NCI-H1436 treated with DMSO at 0.1 percent for 48 hours (cell line): ENCODE data around the gene SPATA45.
"Not testable (repeated sequence)": the region's sequence is repeated elsewhere in the genome, so short reads cannot be mapped to it uniquely, and the experiment has no call there.

ENCODE experiments used
- DNase-seq: peaks from one replicate; lab custom pipeline; 2025; lab: John Stamatoyannopoulos, UW

SPATA45 gene

DNA sequence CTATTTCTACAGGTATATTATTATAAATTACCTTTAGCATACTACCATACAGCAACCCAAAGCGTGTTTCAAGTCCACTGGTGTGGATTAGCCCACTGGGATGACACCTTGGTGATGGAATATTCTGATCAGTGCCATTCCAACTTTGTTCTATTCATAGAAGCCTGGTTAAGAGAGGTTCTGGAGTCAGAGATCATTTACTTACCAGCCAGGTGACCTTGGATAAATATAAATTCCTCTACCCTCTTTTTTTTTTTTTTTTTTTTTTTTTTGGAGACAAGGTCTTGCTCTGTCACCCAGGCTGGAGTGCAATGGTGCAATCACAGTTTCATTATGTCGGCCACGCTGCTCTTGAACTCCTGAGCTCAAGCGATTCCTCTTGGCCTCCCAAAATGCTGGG is at the start of gene SPATA45:
TSS of gene SPATA45 (minus strand) at position 101 of the 400 bp plus-strand sequence. CDS start 11,500 bp downstream, outside the sequence.
- DNase-seq = no peak

DNA sequence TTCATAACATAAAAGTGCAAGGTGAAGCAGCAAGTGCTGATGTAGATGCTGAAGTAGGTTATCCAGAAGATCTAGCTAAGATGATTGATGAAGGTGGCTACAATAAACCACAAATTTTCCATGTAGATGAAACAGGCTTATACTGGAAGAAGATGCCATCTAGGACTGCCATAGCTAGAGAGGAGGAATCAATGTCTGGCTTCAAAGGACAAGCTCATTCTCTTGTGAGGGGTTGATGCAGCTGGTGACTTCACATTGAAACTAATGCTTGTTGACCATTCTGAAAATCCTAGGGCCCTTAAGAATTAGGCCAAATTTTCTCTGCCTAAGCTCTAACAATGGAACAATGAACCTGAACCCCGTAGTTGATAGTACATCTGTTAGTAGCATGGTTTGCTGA is 44.7 kb upstream of the SPATA45 start:
- no peak for DNase-seq

- no peak for DNase-seq
Observed at GRCh38 chr1:212884592-212884991, 37.1 kb upstream of the SPATA45 start.

GRCh38 chr1:212879947-212880690 is 32.7 kb upstream of the SPATA45 start:
- no peak for DNase-seq

GRCh38 chr1:212878418-212878817 is 31.0 kb upstream of the SPATA45 start:
- DNase-seq = no peak

- no peak for DNase-seq
Observed at GRCh38 chr1:212873518-212873917, 26.1 kb upstream of the SPATA45 start.

DNA sequence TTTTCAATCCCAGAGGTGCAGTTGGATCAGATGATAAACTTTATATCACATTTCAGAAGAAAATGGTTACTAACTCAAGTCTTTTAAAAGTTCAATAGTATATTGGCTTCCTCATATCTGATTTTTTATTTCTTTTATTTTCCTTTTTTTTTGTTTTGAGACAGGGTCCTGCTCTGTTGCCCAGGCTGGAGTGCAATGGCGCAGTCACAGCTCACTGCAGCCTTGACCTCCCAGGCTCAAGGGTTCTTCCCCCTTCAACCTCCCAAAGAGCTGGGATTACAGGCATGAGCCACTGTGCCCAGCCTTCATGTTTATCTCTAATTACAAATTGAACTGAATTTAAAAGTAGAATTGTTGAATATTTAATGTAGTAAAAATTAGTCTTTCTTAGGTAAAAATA is 24.5 kb upstream of the SPATA45 start:
- DNase-seq = no peak

DNA sequence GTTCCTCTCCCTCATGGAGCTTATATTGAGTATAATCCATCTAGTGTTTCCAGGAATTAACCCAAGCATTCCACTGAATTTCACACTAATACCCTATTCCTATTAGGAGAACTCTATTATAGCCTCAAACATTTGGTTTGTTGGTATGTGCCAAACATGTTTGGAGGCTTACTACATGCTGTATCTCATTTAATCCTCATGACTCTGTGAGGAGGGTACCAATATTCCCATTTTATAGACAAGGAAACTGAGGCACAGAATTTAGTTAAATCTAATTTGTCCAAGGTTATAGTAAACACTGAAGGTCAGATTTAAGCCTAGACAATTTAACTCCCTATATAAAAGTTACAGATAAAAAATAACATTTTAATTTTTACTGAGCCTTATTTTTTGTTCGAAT is 19.7 kb upstream of the SPATA45 start:
- DNase-seq = no peak

GRCh38 chr1:212864201-212864600 is 16.8 kb upstream of the SPATA45 start:
- DNase-seq = no peak

DNA sequence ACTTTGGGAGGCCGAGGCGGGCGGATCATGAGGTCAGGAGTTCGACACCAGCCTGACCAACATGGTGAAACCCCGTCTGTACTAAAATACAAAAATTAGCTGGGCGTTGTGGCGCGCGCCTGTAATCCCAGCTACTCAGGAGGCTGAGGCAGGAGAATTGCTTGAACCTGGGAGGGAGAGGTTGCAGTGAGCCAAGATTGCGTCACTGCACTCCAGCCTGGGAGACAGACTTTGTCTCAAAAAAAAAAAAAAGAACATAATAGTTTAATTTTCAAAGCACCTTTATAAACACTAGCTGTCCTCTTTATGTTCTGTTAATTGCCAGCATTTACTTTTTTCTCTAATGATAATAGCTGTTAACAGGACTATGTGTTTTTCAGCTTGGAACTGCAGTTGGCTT is 15.9 kb upstream of the SPATA45 start:
- DNase-seq = not testable (repeated sequence)

- DNase-seq = no peak
Observed at GRCh38 chr1:212862111-212862690, 14.8 kb upstream of the SPATA45 start.

GRCh38 chr1:212860713-212861581 is 13.5 kb upstream of the SPATA45 start:
- no peak for DNase-seq

DNA sequence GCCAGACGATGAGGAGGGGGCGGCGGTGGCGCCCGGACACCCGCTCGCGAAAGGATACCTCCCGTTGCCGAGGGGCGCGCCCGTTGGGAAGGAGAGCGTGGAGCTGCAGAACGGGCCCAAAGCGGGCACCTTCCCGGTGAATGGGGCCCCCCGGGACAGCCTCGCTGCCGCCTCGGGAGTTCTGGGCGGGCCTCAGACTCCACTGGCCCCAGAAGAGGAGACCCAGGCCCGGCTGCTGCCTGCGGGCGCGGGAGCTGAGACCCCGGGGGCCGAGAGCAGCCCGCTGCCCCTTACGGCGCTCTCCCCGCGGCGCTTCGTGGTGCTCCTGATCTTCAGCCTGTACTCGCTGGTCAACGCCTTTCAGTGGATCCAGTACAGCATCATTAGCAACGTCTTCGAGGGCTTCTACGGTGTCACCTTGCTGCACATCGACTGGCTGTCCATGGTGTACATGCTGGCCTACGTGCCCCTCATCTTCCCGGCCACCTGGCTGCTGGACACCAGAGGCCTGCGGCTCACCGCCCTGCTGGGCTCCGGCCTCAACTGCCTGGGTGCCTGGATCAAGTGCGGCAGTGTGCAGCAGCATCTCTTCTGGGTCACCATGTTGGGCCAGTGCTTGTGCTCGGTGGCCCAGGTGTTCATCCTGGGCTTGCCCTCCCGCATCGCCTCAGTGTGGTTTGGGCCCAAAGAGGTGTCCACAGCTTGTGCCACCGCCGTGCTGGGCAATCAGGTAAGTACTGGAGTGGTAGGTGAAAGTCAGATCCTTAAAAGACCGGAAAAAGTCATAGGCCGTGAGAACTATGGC is 11.2 kb upstream of the SPATA45 start:
- no peak for DNase-seq

DNA sequence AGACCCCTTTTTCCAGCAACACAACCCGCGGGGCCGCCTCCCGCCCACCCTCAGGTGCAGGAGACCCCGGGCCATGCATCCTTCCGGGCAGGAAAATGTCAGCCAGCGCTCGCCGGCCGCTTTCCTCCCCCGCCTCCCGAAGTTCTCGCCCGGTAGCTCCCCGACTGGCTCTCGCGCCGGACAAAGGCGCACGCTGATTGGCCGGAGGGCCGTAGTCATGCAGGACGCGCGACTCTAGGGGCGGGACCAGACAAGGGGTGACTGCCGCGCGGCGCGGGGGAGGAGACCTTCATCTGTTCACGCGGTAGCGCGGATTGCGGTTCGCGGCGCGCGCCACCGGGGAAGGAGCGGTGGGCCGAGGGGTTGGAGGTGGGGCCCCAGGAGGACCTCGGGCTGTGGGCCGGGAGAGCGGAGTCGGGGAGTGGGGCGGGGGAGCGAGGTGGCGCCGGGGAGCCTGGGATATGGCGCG is 10.6 kb upstream of the SPATA45 start, which contains the start of gene FLVCR1:
TSS of gene FLVCR1 (plus strand) at position 284 of the 469 bp plus-strand sequence. CDS start at position 462, 178 bp downstream.
- peak; percentile 86 for DNase-seq

- DNase-seq = no peak
Observed at GRCh38 chr1:212856755-212857154, 9.3 kb upstream of the SPATA45 start.

DNA sequence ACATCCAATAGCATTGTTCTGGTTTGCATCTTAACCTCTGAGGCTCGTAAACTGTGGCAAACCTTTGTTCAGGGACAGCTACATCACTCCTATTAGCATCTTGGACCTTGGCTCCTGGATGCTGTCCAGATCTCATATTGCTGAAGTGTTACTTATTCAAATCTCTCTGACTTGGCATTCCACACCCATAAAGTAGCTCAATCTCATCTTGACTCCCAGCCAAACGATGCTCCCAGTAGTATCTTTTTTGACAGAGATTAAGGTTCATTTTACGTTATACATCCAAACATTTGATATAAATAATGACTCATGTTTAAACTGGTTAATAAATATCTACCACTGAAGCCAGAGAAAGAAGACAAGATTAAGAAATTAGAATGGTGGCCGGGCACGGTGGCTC is 6.2 kb upstream of the SPATA45 start:
- no peak for DNase-seq

DNA sequence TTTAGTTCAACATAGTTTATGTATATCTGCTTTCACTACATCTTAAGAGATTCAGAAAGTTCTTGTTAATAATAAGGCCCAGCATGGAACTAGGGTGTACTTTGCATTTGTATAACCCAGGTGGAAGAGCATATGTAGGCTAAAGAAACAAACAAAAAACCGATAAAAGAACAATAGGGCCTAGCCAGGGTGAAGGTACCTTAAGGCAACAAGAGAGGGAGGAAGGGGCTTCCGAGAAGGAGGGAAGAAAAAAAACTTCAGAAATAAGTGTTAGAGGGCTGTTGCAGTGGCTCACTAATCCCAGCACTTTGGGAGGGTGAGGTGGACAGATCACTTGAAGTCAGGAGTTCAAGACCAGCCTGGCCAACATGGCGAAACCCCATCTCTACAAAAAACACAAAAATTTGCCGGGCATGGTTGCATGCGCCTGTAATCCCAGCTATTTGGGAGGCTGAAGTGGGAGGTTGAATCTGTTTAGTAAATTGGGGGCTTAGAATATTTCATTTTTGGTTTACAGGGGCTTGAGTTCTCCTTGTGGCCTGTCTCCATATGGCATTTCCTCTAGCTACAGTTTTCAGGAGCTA is 4.7 kb upstream of the SPATA45 start:
- DNase-seq = no peak

- DNase-seq = not testable (repeated sequence)
Observed at GRCh38 chr1:212844521-212844920, 2.9 kb downstream of the SPATA45 start.

- no peak for DNase-seq
Observed at GRCh38 chr1:212838145-212838544, 9.3 kb downstream of the SPATA45 start.

- DNase-seq = not testable (repeated sequence)
Observed at GRCh38 chr1:212833211-212834207, 13.9 kb downstream of the SPATA45 start.
